ENCODE data around the gene IQSEC3. TPM values are rescaled to one million over a fixed set of nuclear protein-coding genes. Genes with fewer than 3 reads are reported as not detected.

IQSEC3 gene
- total RNA-seq, 1 experiment from 2014 or later: 0.55 TPM

DNA sequence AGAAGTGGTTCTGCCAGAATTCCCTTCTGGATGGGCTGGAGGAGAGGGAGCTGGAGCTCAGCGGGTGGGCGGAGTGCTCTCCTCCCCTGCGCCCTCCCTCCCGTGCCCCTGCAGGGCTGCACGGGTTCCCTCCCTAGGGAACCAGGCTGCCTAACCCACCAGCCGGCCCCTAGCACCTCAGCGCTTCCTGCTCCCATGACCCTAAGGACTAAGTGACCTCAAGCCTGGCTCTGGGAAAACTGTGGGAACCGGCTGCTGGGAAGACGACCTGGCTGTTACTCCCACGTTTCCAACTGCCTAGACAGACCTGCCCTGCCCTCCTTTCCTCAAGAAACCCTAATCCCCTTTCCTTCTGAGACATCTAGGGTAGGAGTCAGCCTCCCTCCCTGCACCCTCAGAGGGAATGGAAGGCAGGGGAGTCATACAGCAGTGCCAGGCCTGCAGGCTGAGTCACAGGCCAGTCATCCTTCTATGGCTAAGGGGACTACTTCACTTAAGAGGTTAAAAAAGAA is 115.9 kb downstream of the IQSEC3 start:
- Histone ChIP-seq H3K4me1 (ENCODE audit: insufficient read depth, low read length) (0 out of 2 replicates have a peak, but pooled peaks cover 4% of the 10 kb centered on the region), H3K79me1 (ENCODE audit: insufficient read depth, low read depth, low read length, poor library complexity, severe bottlenecking) (no peaks in the 10 kb centered on the region), H3K4me2 (ENCODE audit: insufficient read depth, insufficient read length, low read length) (no peak overlapping the region), H2AFZ (ENCODE audit: low read length) (no peak overlapping the region), H2BK5ac (ENCODE audit: insufficient read length, low read length) (no peak overlapping the region), H3K79me2 (ENCODE audit: insufficient read depth, low read length) (no peaks in the 10 kb centered on the region), H4K5ac (ENCODE audit: insufficient read length, low read depth, low read length) (no peak overlapping the region), H3K9me3 (ENCODE audit: control insufficient read depth, low read depth, low read length) (no peaks in the 10 kb centered on the region), H4K20me1 (ENCODE audit: control insufficient read depth, insufficient read depth, insufficient read length) (no peaks in the 10 kb centered on the region), H3K27ac (ENCODE audit: insufficient read length, low read depth, low read length) (no peak overlapping the region), H2BK120ac (ENCODE audit: low read depth, low read length, poor library complexity, severe bottlenecking) (no peak overlapping the region), H4K91ac (ENCODE audit: insufficient read length, low read depth, low read length) (no peak overlapping the region), H3K27me3 (ENCODE audit: insufficient read depth, low read length) (0 out of 2 replicates have a peak, but pooled peaks cover 4% of the 10 kb centered on the region), H2BK20ac (ENCODE audit: low read depth, low read length, poor library complexity, severe bottlenecking) (no peak overlapping the region), H3K23me2 (ENCODE audit: insufficient read length, low read depth, low read length, poor library complexity, severe bottlenecking) (no peaks in the 10 kb centered on the region), H3K56ac (ENCODE audit: insufficient read length, low read depth, low read length) (no peak overlapping the region), H3K18ac (ENCODE audit: insufficient read length, low read depth, low read length) (no peak overlapping the region), H3T11ph (ENCODE audit: low read length) (no peak overlapping the region), H3K9ac (ENCODE audit: extremely low read depth, insufficient read length, low read length) (no peak overlapping the region), H3K4ac (ENCODE audit: low read depth, low read length) (no peak overlapping the region), H3K14ac (ENCODE audit: insufficient read depth, low read length) (no peak overlapping the region), H2BK12ac (ENCODE audit: insufficient read length, low read depth, low read length) (no peak overlapping the region), H3K23ac (ENCODE audit: insufficient read length, low read depth, low read length) (no peak overlapping the region), H2BK15ac (ENCODE audit: low read depth, low read length) (no peak overlapping the region), H2AK5ac (ENCODE audit: insufficient read length, low read length) (no peak overlapping the region), H4K8ac (replicated peaks; ENCODE audit: insufficient read length, low read depth, low read length) (no peak overlapping the region)
- Mint-ChIP-seq H3K9me3 (peaks cover 2 to 5% of the 10 kb centered on the region in 2 experiments; a peak in 2 of 5 replicates), H3K4me1 (peaks cover 15 to 26% of the 10 kb centered on the region in 2 experiments), H3K27ac (no peak overlapping the region), H3K27me3 (ENCODE audit: low read depth) (peaks cover 22% of the 10 kb centered on the region), H3K36me3 (ENCODE audit: insufficient read depth in 1 of 3, low read depth in 3 of 3) (no peaks in the 10 kb centered on the region; a peak in 2 of 7 replicates), H3K4me3 (no peak overlapping the region)
- DNase-seq: no peak
- no CpG with 5 or more reads among the region's 10 CpGs for WGBS (ENCODE audit: extremely low coverage, insufficient read length, low lambda C conversion rate)
- TF ChIP-seq, protein P1, sequence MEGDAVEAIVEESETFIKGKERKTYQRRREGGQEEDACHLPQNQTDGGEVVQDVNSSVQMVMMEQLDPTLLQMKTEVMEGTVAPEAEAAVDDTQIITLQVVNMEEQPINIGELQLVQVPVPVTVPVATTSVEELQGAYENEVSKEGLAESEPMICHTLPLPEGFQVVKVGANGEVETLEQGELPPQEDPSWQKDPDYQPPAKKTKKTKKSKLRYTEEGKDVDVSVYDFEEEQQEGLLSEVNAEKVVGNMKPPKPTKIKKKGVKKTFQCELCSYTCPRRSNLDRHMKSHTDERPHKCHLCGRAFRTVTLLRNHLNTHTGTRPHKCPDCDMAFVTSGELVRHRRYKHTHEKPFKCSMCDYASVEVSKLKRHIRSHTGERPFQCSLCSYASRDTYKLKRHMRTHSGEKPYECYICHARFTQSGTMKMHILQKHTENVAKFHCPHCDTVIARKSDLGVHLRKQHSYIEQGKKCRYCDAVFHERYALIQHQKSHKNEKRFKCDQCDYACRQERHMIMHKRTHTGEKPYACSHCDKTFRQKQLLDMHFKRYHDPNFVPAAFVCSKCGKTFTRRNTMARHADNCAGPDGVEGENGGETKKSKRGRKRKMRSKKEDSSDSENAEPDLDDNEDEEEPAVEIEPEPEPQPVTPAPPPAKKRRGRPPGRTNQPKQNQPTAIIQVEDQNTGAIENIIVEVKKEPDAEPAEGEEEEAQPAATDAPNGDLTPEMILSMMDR (conservative IDR thresholded peaks at IDR 0.05): no peak

All from H9 (cell line).